ENCODE measurements around the gene DCST2.

The DCST2 gene

GRCh38 chr1:155037851-155038441 lies 4.4 kb upstream of the DCST2 start:
- no peaks in the 10 kb centered on the region for H3K9me3 ChIP-seq (ENCODE audit: control insufficient read depth, low read length)
- no peaks in the 10 kb centered on the region for H3K36me3 ChIP-seq (ENCODE audit: control insufficient read depth, insufficient read depth, low read length)
- H3K27me3 ChIP-seq (ENCODE audit: control insufficient read depth, insufficient read depth, low read length, poor library complexity, severe bottlenecking), result no peaks in the 10 kb centered on the region
- 93 to 94% methylated on average over 6 of the region's 6 CpGs for WGBS, 2 experiments
- H3K4me1 ChIP-seq (ENCODE audit: control insufficient read depth, insufficient read depth, low read length), result no peaks in the 10 kb centered on the region
- no peak overlapping the region for H3K4me3 ChIP-seq (ENCODE audit: insufficient read depth, low read depth, low read length)
- H3K27ac ChIP-seq (ENCODE audit: insufficient read depth, low read depth, low read length, poor library complexity, severe bottlenecking), result no peak overlapping the region

- no peaks in the 10 kb centered on the region for H3K27me3 ChIP-seq (ENCODE audit: control insufficient read depth, insufficient read depth, low read length, poor library complexity, severe bottlenecking)
- no peak overlapping the region for H3K27ac ChIP-seq (ENCODE audit: insufficient read depth, low read depth, low read length, poor library complexity, severe bottlenecking)
- H3K4me3 ChIP-seq (ENCODE audit: insufficient read depth, low read depth, low read length), result no peak overlapping the region
- H3K4me1 ChIP-seq (ENCODE audit: control insufficient read depth, insufficient read depth, low read length), result no peaks in the 10 kb centered on the region
- 90 to 92% methylated on average over 3 of the region's 3 CpGs for WGBS, 2 experiments
- H3K36me3 ChIP-seq (ENCODE audit: control insufficient read depth, insufficient read depth, low read length), result no peaks in the 10 kb centered on the region
- no peaks in the 10 kb centered on the region for H3K9me3 ChIP-seq (ENCODE audit: control insufficient read depth, low read length)
Observed at GRCh38 chr1:155037043-155037442, 3.5 kb upstream of the DCST2 start.

- H3K27ac ChIP-seq (ENCODE audit: insufficient read depth, low read depth, low read length, poor library complexity, severe bottlenecking), result no peak overlapping the region
- WGBS, 2 experiments, result 91 to 93% methylated on average over 1 to 2 of the region's 2 CpGs
- H3K9me3 ChIP-seq (ENCODE audit: control insufficient read depth, low read length), result no peaks in the 10 kb centered on the region
- H3K27me3 ChIP-seq (ENCODE audit: control insufficient read depth, insufficient read depth, low read length, poor library complexity, severe bottlenecking), result no peaks in the 10 kb centered on the region
- H3K4me3 ChIP-seq (ENCODE audit: insufficient read depth, low read depth, low read length), result no peak overlapping the region
- no peaks in the 10 kb centered on the region for H3K4me1 ChIP-seq (ENCODE audit: control insufficient read depth, insufficient read depth, low read length)
- H3K36me3 ChIP-seq (ENCODE audit: control insufficient read depth, insufficient read depth, low read length), result no peaks in the 10 kb centered on the region
Observed at GRCh38 chr1:155035936-155036335, 2.4 kb upstream of the DCST2 start.

GRCh38 chr1:155034318-155035208 lies 982 bp upstream of the DCST2 start:
- Histone ChIP-seq H3K27me3 (ENCODE audit: control insufficient read depth, insufficient read depth, low read length, poor library complexity, severe bottlenecking) (no peaks in the 10 kb centered on the region), H3K4me1 (ENCODE audit: control insufficient read depth, insufficient read depth, low read length) (no peaks in the 10 kb centered on the region), H3K9me3 (ENCODE audit: control insufficient read depth, low read length) (no peaks in the 10 kb centered on the region), H3K27ac (ENCODE audit: insufficient read depth, low read depth, low read length, poor library complexity, severe bottlenecking) (no peak overlapping the region), H3K36me3 (ENCODE audit: control insufficient read depth, insufficient read depth, low read length) (no peaks in the 10 kb centered on the region), H3K4me3 (ENCODE audit: insufficient read depth, low read depth, low read length) (no peak overlapping the region)
- WGBS, 2 experiments, result 92 to 93% methylated on average over 20 of the region's 20 CpGs

GRCh38 chr1:155032886-155033285 lies 695 bp downstream of the DCST2 start:
- no peak overlapping the region for H3K4me3 ChIP-seq (ENCODE audit: insufficient read depth, low read depth, low read length)
- no peaks in the 10 kb centered on the region for H3K4me1 ChIP-seq (ENCODE audit: control insufficient read depth, insufficient read depth, low read length)
- 92 to 93% methylated on average over 12 of the region's 12 CpGs for WGBS, 2 experiments
- no peaks in the 10 kb centered on the region for H3K9me3 ChIP-seq (ENCODE audit: control insufficient read depth, low read length)
- H3K36me3 ChIP-seq (ENCODE audit: control insufficient read depth, insufficient read depth, low read length), result no peaks in the 10 kb centered on the region
- no peaks in the 10 kb centered on the region for H3K27me3 ChIP-seq (ENCODE audit: control insufficient read depth, insufficient read depth, low read length, poor library complexity, severe bottlenecking)
- no peak overlapping the region for H3K27ac ChIP-seq (ENCODE audit: insufficient read depth, low read depth, low read length, poor library complexity, severe bottlenecking)

- Histone ChIP-seq H3K36me3 (ENCODE audit: control insufficient read depth, insufficient read depth, low read length) (no peaks in the 10 kb centered on the region), H3K27me3 (ENCODE audit: control insufficient read depth, insufficient read depth, low read length, poor library complexity, severe bottlenecking) (no peaks in the 10 kb centered on the region), H3K27ac (ENCODE audit: insufficient read depth, low read depth, low read length, poor library complexity, severe bottlenecking) (no peak overlapping the region), H3K4me3 (ENCODE audit: insufficient read depth, low read depth, low read length) (no peak overlapping the region), H3K9me3 (ENCODE audit: control insufficient read depth, low read length) (no peaks in the 10 kb centered on the region), H3K4me1 (ENCODE audit: control insufficient read depth, insufficient read depth, low read length) (no peaks in the 10 kb centered on the region)
- WGBS, 2 experiments, result 93 to 94% methylated on average over 11 of the region's 11 CpGs
Observed at GRCh38 chr1:155030899-155031298, 2.7 kb downstream of the DCST2 start.

GRCh38 chr1:155030243-155030795 lies 3.3 kb downstream of the DCST2 start:
- H3K27me3 ChIP-seq (ENCODE audit: control insufficient read depth, insufficient read depth, low read length, poor library complexity, severe bottlenecking), result no peaks in the 10 kb centered on the region
- 92 to 93% methylated on average over 15 of the region's 15 CpGs for WGBS, 2 experiments
- H3K36me3 ChIP-seq (ENCODE audit: control insufficient read depth, insufficient read depth, low read length), result no peaks in the 10 kb centered on the region
- no peaks in the 10 kb centered on the region for H3K4me1 ChIP-seq (ENCODE audit: control insufficient read depth, insufficient read depth, low read length)
- no peaks in the 10 kb centered on the region for H3K9me3 ChIP-seq (ENCODE audit: control insufficient read depth, low read length)
- no peak overlapping the region for H3K27ac ChIP-seq (ENCODE audit: insufficient read depth, low read depth, low read length, poor library complexity, severe bottlenecking)
- H3K4me3 ChIP-seq (ENCODE audit: insufficient read depth, low read depth, low read length), result no peak overlapping the region

GRCh38 chr1:155029513-155030242 lies 3.9 kb downstream of the DCST2 start:
- Histone ChIP-seq H3K4me3 (ENCODE audit: insufficient read depth, low read depth, low read length) (no peak overlapping the region), H3K36me3 (ENCODE audit: control insufficient read depth, insufficient read depth, low read length) (no peaks in the 10 kb centered on the region), H3K9me3 (ENCODE audit: control insufficient read depth, low read length) (no peaks in the 10 kb centered on the region), H3K27ac (ENCODE audit: insufficient read depth, low read depth, low read length, poor library complexity, severe bottlenecking) (no peak overlapping the region), H3K27me3 (ENCODE audit: control insufficient read depth, insufficient read depth, low read length, poor library complexity, severe bottlenecking) (no peaks in the 10 kb centered on the region), H3K4me1 (ENCODE audit: control insufficient read depth, insufficient read depth, low read length) (no peaks in the 10 kb centered on the region)
- 90 to 91% methylated on average over 16 of the region's 16 CpGs for WGBS, 2 experiments

- H3K36me3 ChIP-seq (ENCODE audit: control insufficient read depth, insufficient read depth, low read length), result no peaks in the 10 kb centered on the region
- 95% methylated on average over 6 of the region's 6 CpGs for WGBS, 2 experiments
- H3K27me3 ChIP-seq (ENCODE audit: control insufficient read depth, insufficient read depth, low read length, poor library complexity, severe bottlenecking), result no peaks in the 10 kb centered on the region
- no peaks in the 10 kb centered on the region for H3K9me3 ChIP-seq (ENCODE audit: control insufficient read depth, low read length)
- H3K4me1 ChIP-seq (ENCODE audit: control insufficient read depth, insufficient read depth, low read length), result no peaks in the 10 kb centered on the region
- H3K4me3 ChIP-seq (ENCODE audit: insufficient read depth, low read depth, low read length), result no peak overlapping the region
- H3K27ac ChIP-seq (ENCODE audit: insufficient read depth, low read depth, low read length, poor library complexity, severe bottlenecking), result no peak overlapping the region
Observed at GRCh38 chr1:155026588-155026987, 7.0 kb downstream of the DCST2 start.

- Histone ChIP-seq H3K4me1 (ENCODE audit: control insufficient read depth, insufficient read depth, low read length) (no peaks in the 10 kb centered on the region), H3K9me3 (ENCODE audit: control insufficient read depth, low read length) (no peaks in the 10 kb centered on the region), H3K27ac (ENCODE audit: insufficient read depth, low read depth, low read length, poor library complexity, severe bottlenecking) (no peak overlapping the region), H3K27me3 (ENCODE audit: control insufficient read depth, insufficient read depth, low read length, poor library complexity, severe bottlenecking) (no peaks in the 10 kb centered on the region), H3K36me3 (ENCODE audit: control insufficient read depth, insufficient read depth, low read length) (no peaks in the 10 kb centered on the region), H3K4me3 (ENCODE audit: insufficient read depth, low read depth, low read length) (no peak overlapping the region)
- WGBS, 2 experiments, result 68 to 71% methylated on average over 9 of the region's 9 CpGs
Observed at GRCh38 chr1:155026154-155026553, 7.4 kb downstream of the DCST2 start.

All from ectodermal cell (in vitro differentiated cells).